Keratinocyte (primary cell): ENCODE results near the gene TNIK. TPM values are rescaled to one million over a fixed set of nuclear protein-coding genes. Genes with fewer than 3 reads are reported as not detected.

ENCODE experiments used
- DNase-seq: peaks from one replicate; pipeline ENCODE4 v3.0.0-alpha.2; 2011; ENCODE audit warnings: low read depth, missing footprints, low spot score
- FAIRE-seq: peaks from 2 replicates; lab custom pipeline; 2011; peaks lifted over from hg19 to GRCh38; lab: Jason Lieb, UNC
- H2AFZ ChIP-seq: 2 replicates; pipeline ENCODE4 v1.6.0; 2012; ENCODE audit warnings: low read length, control low read depth, inconsistent platforms; ENCODE audit not compliant: control insufficient read depth
- H3K27ac ChIP-seq: 2 replicates; pipeline ENCODE4 v1.5.1; 2011; ENCODE audit warnings: low read length; ENCODE audit not compliant: control insufficient read depth, insufficient read depth
- H3K27me3 ChIP-seq: 3 replicates; pipeline ENCODE4 v1.6.0; 2011; ENCODE audit warnings: low read length; ENCODE audit not compliant: control insufficient read depth, insufficient read depth; ENCODE audit errors: extremely low read depth
- H3K36me3 ChIP-seq, 2 experiments: 2 replicates in 1 of 2; 3 replicates in 1 of 2; pipeline ENCODE4 v1.5.1; 2011; ENCODE audit warnings: low read length in 2 of 2, mild to moderate bottlenecking in 1 of 2; ENCODE audit not compliant: control insufficient read depth in 2 of 2, insufficient read depth in 2 of 2; ENCODE audit errors: extremely low read depth in 1 of 2
- H3K4me1 ChIP-seq: 3 replicates; pipeline ENCODE4 v1.5.1; 2011; ENCODE audit warnings: low read length; ENCODE audit not compliant: control insufficient read depth, insufficient read depth; ENCODE audit errors: extremely low read depth
- H3K4me2 ChIP-seq: 3 replicates; pipeline ENCODE4 v1.6.0; 2011; ENCODE audit warnings: low read depth, low read length; ENCODE audit not compliant: control insufficient read depth, insufficient read depth; ENCODE audit errors: extremely low read depth
- H3K4me3 ChIP-seq, 3 experiments: fragments of 200-600 bp in 1 of 3; sonication (generic) in 1 of 3; 2 replicates in 2 of 3; 3 replicates in 1 of 3; pipeline ENCODE4 v1.5.1; 2011 to 2016; ENCODE audit warnings: low read length in 3 of 3, mild to moderate bottlenecking in 3 of 3, control low read depth in 2 of 3, inconsistent platforms in 1 of 3, low read depth in 1 of 3, mixed read lengths in 1 of 3, mixed run types in 1 of 3, moderate library complexity in 1 of 3; ENCODE audit not compliant: control insufficient read depth in 2 of 3, insufficient read depth in 2 of 3; ENCODE audit errors: extremely low read depth in 1 of 3
- H3K79me2 ChIP-seq: 2 replicates; pipeline ENCODE4 v1.6.0; 2012; ENCODE audit warnings: low read length; ENCODE audit not compliant: control insufficient read depth, insufficient read depth
- H3K9ac ChIP-seq: 3 replicates; pipeline ENCODE4 v1.6.0; 2011; ENCODE audit warnings: low read length; ENCODE audit not compliant: control insufficient read depth, insufficient read depth; ENCODE audit errors: extremely low read depth
- H3K9me1 ChIP-seq: 3 replicates; pipeline ENCODE4 v1.6.0; 2011; ENCODE audit warnings: low read length; ENCODE audit not compliant: control insufficient read depth, insufficient read depth; ENCODE audit errors: extremely low read depth
- H3K9me3 ChIP-seq: 2 replicates; pipeline ENCODE4 v1.5.1; 2012; ENCODE audit warnings: low read depth, low read length; ENCODE audit not compliant: control insufficient read depth
- H4K20me1 ChIP-seq: 3 replicates; pipeline ENCODE4 v1.6.0; 2011; ENCODE audit warnings: low read length; ENCODE audit not compliant: control insufficient read depth, insufficient read depth; ENCODE audit errors: extremely low read depth
- CTCF ChIP-seq, 3 experiments: IDR thresholded peaks in 1 of 3; conservative IDR thresholded peaks in 1 of 3; optimal IDR thresholded peaks in 1 of 3; 2 replicates in 2 of 3; 3 replicates in 1 of 3; pipeline versions ENCODE3 to v1.5.1; 2011; ENCODE audit warnings: low read length in 3 of 3, mild to moderate bottlenecking in 3 of 3, moderate library complexity in 2 of 3, control low read depth in 1 of 3, inconsistent platforms in 1 of 3; ENCODE audit not compliant: insufficient read depth in 2 of 3; ENCODE audit errors: extremely low read depth in 1 of 3
- EZH2 ChIP-seq: IDR thresholded peaks from one replicate; pipeline ENCODE4 v1.6.1; 2012; ENCODE audit warnings: inconsistent platforms, mild to moderate bottlenecking, low read length, moderate library complexity
- dilution Hi-C: fragments of 300-500 bp; cut with MboI; formaldehyde crosslinking; loops from one replicate; pipeline ENCODE4 v1.7.0; 2020; ENCODE audit warnings: low sequenced_read_pairs; ENCODE audit not compliant: extremely low pct_ligation_motif_present
- polyA plus RNA-seq, 5 experiments: library from polyadenylated mRNA; depleted of rRNA in 3 of 5; stranded (reverse) in 3 of 5; stranded (forward) in 1 of 5; unstranded in 1 of 5; fragments of >200 nt; gene quantifications; 1 replicate in 1 of 5; 2 replicates in 3 of 5; 3 replicates in 1 of 5; pipeline versions ENCODE4 v1.2.1 to v1.2.3, GENCODE V29; 2011 to 2012; ENCODE audit warnings: missing spikeins in 2 of 5, low read depth in 1 of 5, low replicate concordance in 1 of 5

Gene TNIK
- polyA plus RNA-seq, 1 donor (not counting 4 experiments of a cell fraction or from before 2014, with no cell fraction given), result 4.4 TPM

- Histone ChIP-seq H3K4me1 (peaks cover 30% of the 10 kb centered on the region), H3K9me1 (no peaks in the 10 kb centered on the region), H4K20me1 (no peaks in the 10 kb centered on the region), H3K4me3 (no peak overlapping the region), H2AFZ (no peak overlapping the region), H3K27me3 (no peaks in the 10 kb centered on the region), H3K9ac (no peak overlapping the region), H3K79me2 (no peaks in the 10 kb centered on the region), H3K36me3 (no peaks in the 10 kb centered on the region), H3K4me2 (no peak overlapping the region), H3K27ac (no peak overlapping the region), H3K9me3 (no peaks in the 10 kb centered on the region)
- dilution Hi-C loops, result no loop called here
- DNase-seq (no peak), FAIRE-seq (no peak)
- TF ChIP-seq CTCF (optimal IDR thresholded peaks at IDR 0.05 in 1 of 3, IDR thresholded peaks at IDR 0.05 in 1 of 3, conservative IDR thresholded peaks at IDR 0.05 in 1 of 3; ENCODE audit: extremely low read depth in 1 of 3, insufficient read depth in 2 of 3, low read length in 3 of 3) (no peak), EZH2 (no peak)
Observed at GRCh38 chr3:171358881-171359198, 101.4 kb downstream of the TNIK start.

- FAIRE-seq, result no peak
- H3K79me2 ChIP-seq, result no peaks in the 10 kb centered on the region
- no peak overlapping the region for H3K27ac ChIP-seq
- no peak overlapping the region for H3K9ac ChIP-seq
- no peaks in the 10 kb centered on the region for H3K9me3 ChIP-seq
- peaks cover 35% of the 10 kb centered on the region for H3K4me1 ChIP-seq
- H3K36me3 ChIP-seq, result no peaks in the 10 kb centered on the region
- H3K9me1 ChIP-seq, result no peaks in the 10 kb centered on the region
- no peak overlapping the region for H2AFZ ChIP-seq
- TF ChIP-seq EZH2 (no peak), CTCF (optimal IDR thresholded peaks at IDR 0.05 in 1 of 3, IDR thresholded peaks at IDR 0.05 in 1 of 3, conservative IDR thresholded peaks at IDR 0.05 in 1 of 3; ENCODE audit: extremely low read depth in 1 of 3, insufficient read depth in 2 of 3, low read length in 3 of 3) (no peak)
- no peaks in the 10 kb centered on the region for H4K20me1 ChIP-seq
- dilution Hi-C loops, result no loop called here
- no peaks in the 10 kb centered on the region for H3K27me3 ChIP-seq
- no peak for DNase-seq
- H3K4me2 ChIP-seq, result no peak overlapping the region
- no peak overlapping the region for H3K4me3 ChIP-seq
Observed at GRCh38 chr3:171358181-171358880, 101.9 kb downstream of the TNIK start.
